HepG2 (cell line): ENCODE data around the gene ZNF429. TPM values are rescaled to one million over a fixed set of nuclear protein-coding genes. Genes with fewer than 3 reads are reported as not detected.

Experiments
- ATAC-seq: fragments of 200-7000 bp; cut with Tn5 transposase; 3 replicates; pipeline ENCODE4 v1.9.1; 2020; ENCODE audit warnings: mild to moderate bottlenecking, moderate library complexity
- BruUV-seq: library from RNA; stranded (reverse); fragments of 400-500 nt; replicated peaks from 2 replicates; lab custom pipeline; 2021; lab: Mats Ljungman, UMichigan
- CTCF ChIA-PET: fragments of 300-600 bp; formaldehyde crosslinking; extraction: SDS; loops from one replicate; lab custom pipeline; 2021; ENCODE audit warnings: low total read pairs, inconsistent platforms, low intra/inter-chr PET ratio; lab: Yijun Ruan, JAX
- POLR2A ChIA-PET: fragments of 350-600 bp; sonication (Branson Sonifier 250); formaldehyde crosslinking; loops from one replicate; lab custom pipeline; 2020; ENCODE audit warnings: antibody characterized with exemption, inconsistent platforms; lab: Yijun Ruan, JAX
- DNase-seq: peaks from one replicate; pipeline ENCODE4 v3.0.0-alpha.2; 2015; ENCODE audit warnings: low spot score
- FAIRE-seq: peaks from 3 replicates; lab custom pipeline; 2011; peaks lifted over from hg19 to GRCh38; lab: Jason Lieb, UNC
- H2AFZ ChIP-seq: one replicate; pipeline ENCODE4 v1.6.1; 2011; ENCODE audit warnings: low read length, inconsistent platforms
- H3K27ac ChIP-seq: fragments of 300-600 bp; 3 replicates; pipeline ENCODE4 v1.8.0; 2011; ENCODE audit warnings: mixed run types, mild to moderate bottlenecking, mixed read lengths, low read length, inconsistent platforms; ENCODE audit not compliant: insufficient read depth; ENCODE audit errors: extremely low read length
- H3K27me3 ChIP-seq, 2 experiments: fragments of 200-600 bp in 1 of 2; 2 replicates in 1 of 2; 3 replicates in 1 of 2; pipeline versions ENCODE4 v1.6.0 to v1.8.0; 2011; ENCODE audit warnings: low read length in 2 of 2, mild to moderate bottlenecking in 2 of 2, moderate library complexity in 2 of 2, inconsistent platforms in 1 of 2; ENCODE audit not compliant: insufficient read depth in 2 of 2, control insufficient read depth in 1 of 2
- H3K36me3 ChIP-seq, 2 experiments: fragments of 200-600 bp in 1 of 2; replicated peaks in 1 of 2; 2 replicates in 1 of 2; 3 replicates in 1 of 2; pipeline versions ENCODE4 v1.5.1 to v1.8.0; 2011; ENCODE audit warnings: low read length in 2 of 2, inconsistent platforms in 1 of 2; ENCODE audit not compliant: insufficient read depth in 2 of 2, control insufficient read depth in 1 of 2
- H3K4me1 ChIP-seq: 2 replicates; pipeline ENCODE4 v1.5.1; 2012; ENCODE audit warnings: low read length, inconsistent platforms; ENCODE audit not compliant: insufficient read depth
- H3K4me2 ChIP-seq: 2 replicates; pipeline ENCODE4 v1.6.0; 2011; ENCODE audit warnings: low read depth, low read length, inconsistent platforms
- H3K4me3 ChIP-seq, 3 experiments: fragments of 200-600 bp in 1 of 3; sonication (generic), shearing (Covaris generic) in 1 of 3; replicated peaks in 1 of 3; 2 replicates each; pipeline ENCODE4 v1.5.1; 2011 to 2016; ENCODE audit warnings: low read length in 3 of 3, inconsistent platforms in 2 of 3, low read depth in 2 of 3, mild to moderate bottlenecking in 2 of 3, control low read depth in 1 of 3, mixed read lengths in 1 of 3; ENCODE audit not compliant: insufficient read depth in 1 of 3
- H3K79me2 ChIP-seq: one replicate; pipeline ENCODE4 v1.6.1; 2011; ENCODE audit warnings: low read length, inconsistent platforms; ENCODE audit not compliant: insufficient read depth
- H3K9ac ChIP-seq: 2 replicates; pipeline ENCODE4 v1.6.0; 2011; ENCODE audit warnings: mild to moderate bottlenecking, low read depth, low read length, inconsistent platforms; ENCODE audit not compliant: insufficient read depth
- H3K9me3 ChIP-seq: 2 replicates; pipeline ENCODE4 v1.5.1; 2012; ENCODE audit warnings: mild to moderate bottlenecking, low read length
- H4K20me1 ChIP-seq: 2 replicates; pipeline ENCODE4 v1.6.0; 2011; ENCODE audit warnings: inconsistent platforms, mild to moderate bottlenecking, low read length, moderate library complexity; ENCODE audit not compliant: insufficient read depth
- ATM ChIP-seq: fragments of 450-650 bp; IDR thresholded peaks from 2 replicates; pipeline ENCODE4 v1.7.1; 2017; ENCODE audit warnings: mild to moderate bottlenecking, borderline replicate concordance
- DMAP1 ChIP-seq: IDR thresholded peaks from 2 replicates; pipeline ENCODE4 v1.6.1; 2016
- SAP130 ChIP-seq: IDR thresholded peaks from 2 replicates; pipeline ENCODE4 v1.6.1; 2016; ENCODE audit warnings: low read depth
- SATB2 ChIP-seq: sonication (generic); formaldehyde crosslinking; IDR thresholded peaks from 2 replicates; pipeline ENCODE4 v1.5.0; 2020; ENCODE audit warnings: missing genetic modification reagents
- STAG1 ChIP-seq: sonication (generic); formaldehyde crosslinking; IDR thresholded peaks from 2 replicates; pipeline ENCODE4 v1.4.0; 2020; ENCODE audit warnings: missing genetic modification reagents
- YEATS2 ChIP-seq: sonication (generic); formaldehyde crosslinking; IDR thresholded peaks from 2 replicates; pipeline ENCODE4 v1.4.0; 2020; ENCODE audit warnings: missing genetic modification reagents, borderline replicate concordance
- ZNF367 ChIP-seq: sonication (generic); formaldehyde crosslinking; IDR thresholded peaks from 2 replicates; pipeline ENCODE4 v1.4.0; 2020; ENCODE audit warnings: missing genetic modification reagents, borderline replicate concordance
- ZNF510 ChIP-seq: sonication (generic); formaldehyde crosslinking; IDR thresholded peaks from 2 replicates; pipeline ENCODE4 v1.4.0; 2020; ENCODE audit warnings: low read depth, mild to moderate bottlenecking, missing genetic modification reagents
- ZNF891 ChIP-seq: sonication (generic); formaldehyde crosslinking; IDR thresholded peaks from 2 replicates; pipeline ENCODE4 v1.5.0; 2020; ENCODE audit warnings: mild to moderate bottlenecking, missing genetic modification reagents
- ZSCAN25 ChIP-seq: sonication (generic); formaldehyde crosslinking; IDR thresholded peaks from 2 replicates; pipeline ENCODE4 v1.8.0; 2022; ENCODE audit warnings: mild to moderate bottlenecking, missing genetic modification reagents
- in situ Hi-C: cut with HindIII; loops from 2 replicates; pipeline ENCODE4 v1.10.0; 2017; ENCODE audit warnings: low pct_unique_long_range_greater_than_20kb; ENCODE audit not compliant: extremely low pct_ligation_motif_present
- intact Hi-C: fragments of 100-400 bp; cut with micrococcal nuclease; formaldehyde crosslinking; loops from one replicate; pipeline ENCODE4 v1.10.0; 2022; ENCODE audit not compliant: unreplicated experiment
- polyA plus RNA-seq, 8 experiments: library from polyadenylated mRNA; depleted of rRNA in 3 of 8; stranded (reverse) in 7 of 8; unstranded in 1 of 8; fragments of >200 nt; fragmentation: Illumina TruSeq in 4 of 8; extraction: Trizol in 4 of 8; gene quantifications; 2 replicates each; pipeline versions ENCODE4 v1.2.1 to v1.2.3, GENCODE V29; 2011 to 2016; ENCODE audit warnings: low read depth in 4 of 8, missing spikeins in 1 of 8, mixed read lengths in 1 of 8; ENCODE audit not compliant: insufficient read depth in 1 of 8
- total RNA-seq, 5 experiments: library from RNA; depleted of rRNA; stranded (reverse); fragments of >200 nt; fragmentation: Illumina TruSeq; extraction: Trizol; gene quantifications; 2 replicates each; pipeline ENCODE4 v1.2.3, GENCODE V29; 2016; ENCODE audit warnings: low read depth in 1 of 5
- TF ChIP-seq, protein P1 (sequence below): sonication (generic); formaldehyde crosslinking; IDR thresholded peaks from 2 replicates; pipeline ENCODE4 v1.4.0; 2020; ENCODE audit warnings: mild to moderate bottlenecking, missing genetic modification reagents
- TF ChIP-seq, protein P2 (sequence below): sonication (generic); formaldehyde crosslinking; IDR thresholded peaks from 2 replicates; pipeline ENCODE4 v1.4.0; 2020; ENCODE audit warnings: missing genetic modification reagents, mild to moderate bottlenecking, borderline replicate concordance
- TF ChIP-seq, protein P3 (sequence below): sonication (generic); formaldehyde crosslinking; IDR thresholded peaks from 2 replicates; pipeline ENCODE4 v1.5.0; 2020; ENCODE audit warnings: mild to moderate bottlenecking, missing genetic modification reagents, moderate library complexity
- TF ChIP-seq, protein P4 (sequence below): sonication (generic); formaldehyde crosslinking; IDR thresholded peaks from 2 replicates; pipeline ENCODE4 v1.4.0; 2020; ENCODE audit warnings: missing genetic modification reagents, borderline replicate concordance
- TF ChIP-seq, protein P5 (sequence below): sonication (generic); formaldehyde crosslinking; IDR thresholded peaks from 2 replicates; pipeline ENCODE4 v1.4.0; 2020; ENCODE audit warnings: low read depth, mild to moderate bottlenecking, missing genetic modification reagents

ZNF429 gene
- total and polyA plus RNA-seq, 2 of the 13 experiments (the other 11 are each of a cell fraction or from before 2014, with no cell fraction given) = 3.3 to 3.4 TPM

DNA sequence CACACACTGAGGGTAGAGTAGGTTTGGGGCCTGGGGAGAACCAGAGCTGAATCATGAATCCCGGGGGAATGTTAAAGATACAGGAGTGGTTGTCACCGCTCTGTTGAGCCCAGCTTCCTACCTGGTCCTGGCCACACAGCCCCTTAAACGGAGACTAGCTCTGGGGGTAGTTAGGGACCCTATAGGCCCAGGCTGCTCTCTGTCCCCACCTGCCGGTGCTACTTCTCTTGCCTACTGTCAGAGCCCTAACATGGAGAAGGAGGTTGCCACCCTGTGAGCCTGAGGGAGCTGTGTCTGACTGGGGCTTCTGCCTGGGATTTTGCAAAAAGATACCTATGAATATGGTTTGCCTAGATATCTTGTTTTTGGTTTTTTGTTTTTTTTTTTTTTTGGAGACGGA, 36.6 kb upstream of the ZNF429 start (continued):
- TF ChIP-seq, protein P1, sequence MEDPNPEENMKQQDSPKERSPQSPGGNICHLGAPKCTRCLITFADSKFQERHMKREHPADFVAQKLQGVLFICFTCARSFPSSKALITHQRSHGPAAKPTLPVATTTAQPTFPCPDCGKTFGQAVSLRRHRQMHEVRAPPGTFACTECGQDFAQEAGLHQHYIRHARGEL (CRISPR knock-in tag) = peak; percentile 90; the same call in 1 of the 2 replicates
- TF ChIP-seq STAG1 (0 out of 2 replicates have a peak, but pooled peaks have one; percentile 13), ATM (no peak), YEATS2 (CRISPR knock-in tag) (no peak), ZSCAN25 (no peak)
- TF ChIP-seq, protein P2, sequence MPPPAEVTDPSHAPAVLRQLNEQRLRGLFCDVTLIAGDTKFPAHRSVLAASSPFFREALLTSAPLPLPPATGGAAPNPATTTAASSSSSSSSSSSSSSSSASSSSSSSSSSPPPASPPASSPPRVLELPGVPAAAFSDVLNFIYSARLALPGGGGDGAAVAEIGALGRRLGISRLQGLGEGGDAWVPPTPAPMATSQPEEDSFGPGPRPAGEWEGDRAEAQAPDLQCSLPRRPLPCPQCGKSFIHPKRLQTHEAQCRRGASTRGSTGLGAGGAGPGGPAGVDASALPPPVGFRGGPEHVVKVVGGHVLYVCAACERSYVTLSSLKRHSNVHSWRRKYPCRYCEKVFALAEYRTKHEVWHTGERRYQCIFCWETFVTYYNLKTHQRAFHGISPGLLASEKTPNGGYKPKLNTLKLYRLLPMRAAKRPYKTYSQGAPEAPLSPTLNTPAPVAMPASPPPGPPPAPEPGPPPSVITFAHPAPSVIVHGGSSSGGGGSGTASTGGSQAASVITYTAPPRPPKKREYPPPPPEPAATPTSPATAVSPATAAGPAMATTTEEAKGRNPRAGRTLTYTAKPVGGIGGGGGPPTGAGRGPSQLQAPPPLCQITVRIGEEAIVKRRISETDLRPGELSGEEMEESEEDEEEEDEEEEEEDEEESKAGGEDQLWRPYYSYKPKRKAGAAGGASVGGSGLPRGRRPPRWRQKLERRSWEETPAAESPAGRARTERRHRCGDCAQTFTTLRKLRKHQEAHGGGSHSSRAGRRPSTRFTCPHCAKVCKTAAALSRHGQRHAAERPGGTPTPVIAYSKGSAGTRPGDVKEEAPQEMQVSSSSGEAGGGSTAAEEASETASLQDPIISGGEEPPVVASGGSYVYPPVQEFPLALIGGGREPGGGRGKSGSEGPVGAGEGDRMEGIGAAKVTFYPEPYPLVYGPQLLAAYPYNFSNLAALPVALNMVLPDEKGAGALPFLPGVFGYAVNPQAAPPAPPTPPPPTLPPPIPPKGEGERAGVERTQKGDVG (CRISPR knock-in tag) = no peak
- TF ChIP-seq, protein P3, sequence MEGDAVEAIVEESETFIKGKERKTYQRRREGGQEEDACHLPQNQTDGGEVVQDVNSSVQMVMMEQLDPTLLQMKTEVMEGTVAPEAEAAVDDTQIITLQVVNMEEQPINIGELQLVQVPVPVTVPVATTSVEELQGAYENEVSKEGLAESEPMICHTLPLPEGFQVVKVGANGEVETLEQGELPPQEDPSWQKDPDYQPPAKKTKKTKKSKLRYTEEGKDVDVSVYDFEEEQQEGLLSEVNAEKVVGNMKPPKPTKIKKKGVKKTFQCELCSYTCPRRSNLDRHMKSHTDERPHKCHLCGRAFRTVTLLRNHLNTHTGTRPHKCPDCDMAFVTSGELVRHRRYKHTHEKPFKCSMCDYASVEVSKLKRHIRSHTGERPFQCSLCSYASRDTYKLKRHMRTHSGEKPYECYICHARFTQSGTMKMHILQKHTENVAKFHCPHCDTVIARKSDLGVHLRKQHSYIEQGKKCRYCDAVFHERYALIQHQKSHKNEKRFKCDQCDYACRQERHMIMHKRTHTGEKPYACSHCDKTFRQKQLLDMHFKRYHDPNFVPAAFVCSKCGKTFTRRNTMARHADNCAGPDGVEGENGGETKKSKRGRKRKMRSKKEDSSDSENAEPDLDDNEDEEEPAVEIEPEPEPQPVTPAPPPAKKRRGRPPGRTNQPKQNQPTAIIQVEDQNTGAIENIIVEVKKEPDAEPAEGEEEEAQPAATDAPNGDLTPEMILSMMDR (CRISPR knock-in tag) = peak; percentile 47

DNA sequence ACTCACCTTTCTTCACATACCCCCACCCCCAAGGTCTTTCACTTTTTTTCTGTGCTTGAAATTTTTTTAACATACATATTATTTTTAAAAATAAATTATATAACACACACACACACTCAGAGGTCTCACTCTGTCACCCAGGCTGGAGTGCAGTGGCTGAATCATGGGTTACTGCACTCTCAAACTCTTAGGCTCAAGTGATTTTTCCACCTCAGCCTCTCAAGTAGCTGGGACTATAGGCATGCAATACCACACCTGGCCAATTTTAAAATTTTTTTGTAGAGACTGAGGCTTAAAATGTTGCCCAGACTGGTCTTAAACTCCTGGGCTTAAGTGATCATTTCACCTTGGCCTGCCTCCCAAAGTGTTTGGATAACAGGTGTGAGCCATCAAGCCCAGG, 32.9 kb upstream of the ZNF429 start:
- ATAC-seq = no peak
- no peak for DNase-seq
- H3K9ac ChIP-seq = no peak overlapping the region
- no peaks in the 10 kb centered on the region for H4K20me1 ChIP-seq
- no peak overlapping the region for H3K27ac ChIP-seq
- intact Hi-C loops = no loop called here
- no peaks in the 10 kb centered on the region for H3K79me2 ChIP-seq
- H3K27me3 ChIP-seq = no peaks in the 10 kb centered on the region
- in situ Hi-C loops = no loop called here
- H3K4me1 ChIP-seq = no peaks in the 10 kb centered on the region
- H3K4me3 ChIP-seq = no peak overlapping the region
- no TSS peak for BruUV-seq
- POLR2A ChIA-PET = no interaction called here
- no peaks in the 10 kb centered on the region for H3K36me3 ChIP-seq
- CTCF ChIA-PET = no interaction called here
- H3K4me2 ChIP-seq = no peak overlapping the region
- no peak overlapping the region for H2AFZ ChIP-seq
- peaks cover 56% of the 10 kb centered on the region; the same call in 1 of the 2 replicates for H3K9me3 ChIP-seq
- FAIRE-seq = no peak
- TF ChIP-seq, protein P4, sequence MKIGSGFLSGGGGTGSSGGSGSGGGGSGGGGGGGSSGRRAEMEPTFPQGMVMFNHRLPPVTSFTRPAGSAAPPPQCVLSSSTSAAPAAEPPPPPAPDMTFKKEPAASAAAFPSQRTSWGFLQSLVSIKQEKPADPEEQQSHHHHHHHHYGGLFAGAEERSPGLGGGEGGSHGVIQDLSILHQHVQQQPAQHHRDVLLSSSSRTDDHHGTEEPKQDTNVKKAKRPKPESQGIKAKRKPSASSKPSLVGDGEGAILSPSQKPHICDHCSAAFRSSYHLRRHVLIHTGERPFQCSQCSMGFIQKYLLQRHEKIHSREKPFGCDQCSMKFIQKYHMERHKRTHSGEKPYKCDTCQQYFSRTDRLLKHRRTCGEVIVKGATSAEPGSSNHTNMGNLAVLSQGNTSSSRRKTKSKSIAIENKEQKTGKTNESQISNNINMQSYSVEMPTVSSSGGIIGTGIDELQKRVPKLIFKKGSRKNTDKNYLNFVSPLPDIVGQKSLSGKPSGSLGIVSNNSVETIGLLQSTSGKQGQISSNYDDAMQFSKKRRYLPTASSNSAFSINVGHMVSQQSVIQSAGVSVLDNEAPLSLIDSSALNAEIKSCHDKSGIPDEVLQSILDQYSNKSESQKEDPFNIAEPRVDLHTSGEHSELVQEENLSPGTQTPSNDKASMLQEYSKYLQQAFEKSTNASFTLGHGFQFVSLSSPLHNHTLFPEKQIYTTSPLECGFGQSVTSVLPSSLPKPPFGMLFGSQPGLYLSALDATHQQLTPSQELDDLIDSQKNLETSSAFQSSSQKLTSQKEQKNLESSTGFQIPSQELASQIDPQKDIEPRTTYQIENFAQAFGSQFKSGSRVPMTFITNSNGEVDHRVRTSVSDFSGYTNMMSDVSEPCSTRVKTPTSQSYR (CRISPR knock-in tag) = no peak
- TF ChIP-seq DMAP1 (CRISPR knock-in tag) = no peak
- no peak for TF ChIP-seq SATB2 (CRISPR knock-in tag)
- no peak for TF ChIP-seq SAP130 (CRISPR knock-in tag)
- no peak for TF ChIP-seq ZNF510 (CRISPR knock-in tag)
- TF ChIP-seq, protein P5, sequence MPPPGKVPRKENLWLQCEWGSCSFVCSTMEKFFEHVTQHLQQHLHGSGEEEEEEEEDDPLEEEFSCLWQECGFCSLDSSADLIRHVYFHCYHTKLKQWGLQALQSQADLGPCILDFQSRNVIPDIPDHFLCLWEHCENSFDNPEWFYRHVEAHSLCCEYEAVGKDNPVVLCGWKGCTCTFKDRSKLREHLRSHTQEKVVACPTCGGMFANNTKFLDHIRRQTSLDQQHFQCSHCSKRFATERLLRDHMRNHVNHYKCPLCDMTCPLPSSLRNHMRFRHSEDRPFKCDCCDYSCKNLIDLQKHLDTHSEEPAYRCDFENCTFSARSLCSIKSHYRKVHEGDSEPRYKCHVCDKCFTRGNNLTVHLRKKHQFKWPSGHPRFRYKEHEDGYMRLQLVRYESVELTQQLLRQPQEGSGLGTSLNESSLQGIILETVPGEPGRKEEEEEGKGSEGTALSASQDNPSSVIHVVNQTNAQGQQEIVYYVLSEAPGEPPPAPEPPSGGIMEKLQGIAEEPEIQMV (CRISPR knock-in tag) = no peak
- TF ChIP-seq ZNF367 (CRISPR knock-in tag) = no peak
- no peak for TF ChIP-seq ZNF891 (CRISPR knock-in tag)
